Measurements from ENCODE around the gene NPDC1. TPM values are rescaled to one million over a fixed set of nuclear protein-coding genes. Genes with fewer than 3 reads are reported as not detected.

Gene NPDC1
- total RNA-seq, 2 donors from 2014 or later: 72.1 to 105 TPM

DNA sequence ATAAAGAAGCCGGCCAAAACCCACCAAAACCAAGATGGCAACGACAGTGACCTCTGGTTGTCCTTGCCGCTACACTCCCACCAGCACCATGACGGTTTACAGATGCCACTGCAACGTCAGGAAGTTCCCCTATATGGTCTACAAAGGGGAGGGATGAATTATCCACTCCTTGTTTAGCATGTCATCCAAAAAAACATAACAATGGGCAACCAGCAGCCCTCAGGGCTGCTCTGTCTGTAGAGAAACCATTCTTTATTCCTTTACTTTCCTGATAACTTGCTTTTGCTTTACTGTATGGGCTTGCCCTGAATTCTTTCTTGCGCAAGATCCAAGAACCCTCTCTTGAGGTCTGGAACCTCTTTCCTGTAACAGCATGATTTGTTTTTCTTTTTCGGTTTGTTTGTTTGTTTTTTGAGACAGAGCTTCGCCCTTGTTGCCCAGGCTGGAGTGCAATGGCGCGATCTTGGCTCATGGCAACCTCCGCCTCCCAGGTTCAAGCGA is 29.3 kb upstream of the NPDC1 start:
- TF ChIP-seq POLR2A (IDR thresholded peaks at IDR 0.05): no peak
- TF ChIP-seq, protein P1, sequence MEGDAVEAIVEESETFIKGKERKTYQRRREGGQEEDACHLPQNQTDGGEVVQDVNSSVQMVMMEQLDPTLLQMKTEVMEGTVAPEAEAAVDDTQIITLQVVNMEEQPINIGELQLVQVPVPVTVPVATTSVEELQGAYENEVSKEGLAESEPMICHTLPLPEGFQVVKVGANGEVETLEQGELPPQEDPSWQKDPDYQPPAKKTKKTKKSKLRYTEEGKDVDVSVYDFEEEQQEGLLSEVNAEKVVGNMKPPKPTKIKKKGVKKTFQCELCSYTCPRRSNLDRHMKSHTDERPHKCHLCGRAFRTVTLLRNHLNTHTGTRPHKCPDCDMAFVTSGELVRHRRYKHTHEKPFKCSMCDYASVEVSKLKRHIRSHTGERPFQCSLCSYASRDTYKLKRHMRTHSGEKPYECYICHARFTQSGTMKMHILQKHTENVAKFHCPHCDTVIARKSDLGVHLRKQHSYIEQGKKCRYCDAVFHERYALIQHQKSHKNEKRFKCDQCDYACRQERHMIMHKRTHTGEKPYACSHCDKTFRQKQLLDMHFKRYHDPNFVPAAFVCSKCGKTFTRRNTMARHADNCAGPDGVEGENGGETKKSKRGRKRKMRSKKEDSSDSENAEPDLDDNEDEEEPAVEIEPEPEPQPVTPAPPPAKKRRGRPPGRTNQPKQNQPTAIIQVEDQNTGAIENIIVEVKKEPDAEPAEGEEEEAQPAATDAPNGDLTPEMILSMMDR (IDR thresholded peaks at IDR 0.05): no peak
- ATAC-seq: no peak

GRCh38 chr9:137074657-137075274 is 28.8 kb upstream of the NPDC1 start:
- Histone ChIP-seq H3K27ac (no peak overlapping the region), H3K4me3 (no peak overlapping the region), H3K9me3 (no peaks in the 10 kb centered on the region), H3K27me3 (no peaks in the 10 kb centered on the region), H3K4me1 (peaks cover 40% of the 10 kb centered on the region), H3K36me3 (replicated peaks in 1 of 2; ENCODE audit: insufficient read depth in 1 of 2, low read depth in 2 of 2) (no peaks in the 10 kb centered on the region)
- intact Hi-C loops (cut with DNase I): no loop called here
- TF ChIP-seq POLR2A (IDR thresholded peaks at IDR 0.05): no peak
- TF ChIP-seq, protein P1 (IDR thresholded peaks at IDR 0.05): no peak
- no peak for DNase-seq
- 80 to 87% methylated on average over 8 to 12 of the region's 12 CpGs for WGBS, 2 donors
- no peak for ATAC-seq

More for the DNA sequence above, 29.3 kb upstream of the NPDC1 start:
- H3K27me3 ChIP-seq: no peaks in the 10 kb centered on the region
- no peak for DNase-seq
- no peak overlapping the region for H3K4me3 ChIP-seq
- H3K4me1 ChIP-seq: peaks cover 34% of the 10 kb centered on the region
- H3K9me3 ChIP-seq: no peaks in the 10 kb centered on the region
- H3K27ac ChIP-seq: no peak overlapping the region
- WGBS, 2 donors: 80 to 84% methylated on average over 11 to 12 of the region's 12 CpGs
- intact Hi-C loops (cut with DNase I): no loop called here
- H3K36me3 ChIP-seq (replicated peaks in 1 of 2; ENCODE audit: insufficient read depth in 1 of 2, low read depth in 2 of 2): no peaks in the 10 kb centered on the region

- TF ChIP-seq POLR2A (IDR thresholded peaks at IDR 0.05): no peak
- TF ChIP-seq, protein P1 (IDR thresholded peaks at IDR 0.05): no peak
- intact Hi-C loops (cut with DNase I): no loop called here
- Histone ChIP-seq H3K4me3 (no peak overlapping the region), H3K27ac (no peak overlapping the region), H3K36me3 (replicated peaks in 1 of 2; ENCODE audit: insufficient read depth in 1 of 2, low read depth in 2 of 2) (no peaks in the 10 kb centered on the region), H3K4me1 (peaks cover 41% of the 10 kb centered on the region), H3K9me3 (no peaks in the 10 kb centered on the region), H3K27me3 (no peaks in the 10 kb centered on the region)
- ATAC-seq (no peak), DNase-seq (no peak)
- WGBS, 2 donors: 76% methylated on average over 8 of the region's 8 CpGs
These were observed 28.0 kb upstream of the NPDC1 start for GRCh38 chr9:137073992-137074399.

DNA sequence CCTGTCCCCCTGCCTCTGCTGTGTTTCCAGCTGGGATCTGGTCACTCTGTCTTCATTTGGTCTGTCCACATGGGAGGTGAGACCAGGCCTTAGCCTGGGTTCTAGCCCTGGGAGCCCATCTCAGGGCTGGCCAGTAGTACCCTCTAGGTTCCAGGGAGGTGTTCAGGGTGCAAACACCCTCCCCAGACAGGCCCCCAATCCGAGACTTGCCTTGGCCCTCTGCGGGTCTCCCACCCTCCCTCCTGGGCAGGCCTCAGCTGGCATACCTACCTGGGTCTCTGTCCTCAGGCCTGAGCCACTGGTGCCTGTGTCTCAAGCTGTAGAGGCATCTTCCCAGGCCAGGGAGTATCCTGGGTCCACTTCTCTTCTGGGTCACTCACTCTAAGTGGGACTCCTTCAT is 25.3 kb upstream of the NPDC1 start:
- intact Hi-C loops (cut with DNase I): no loop called here
- Histone ChIP-seq H3K9me3 (no peaks in the 10 kb centered on the region), H3K4me1 (peaks cover 24% of the 10 kb centered on the region), H3K36me3 (replicated peaks in 1 of 2; ENCODE audit: insufficient read depth in 1 of 2, low read depth in 2 of 2) (no peaks in the 10 kb centered on the region), H3K27me3 (no peaks in the 10 kb centered on the region), H3K27ac (peak overlapping the region; percentile 40 to 88 (median 72)), H3K4me3 (no peak overlapping the region)
- DNase-seq: no peak
- TF ChIP-seq POLR2A (IDR thresholded peaks at IDR 0.05): no peak
- TF ChIP-seq, protein P1 (IDR thresholded peaks at IDR 0.05): no peak
- no peak for ATAC-seq
- 82 to 89% methylated on average over 2 of the region's 2 CpGs for WGBS, 2 donors

- 3 to 10% methylated on average over 2 to 6 of the region's 6 CpGs for WGBS, 2 donors
- peak; percentile 44 for ATAC-seq
These were observed 24.9 kb upstream of the NPDC1 start for GRCh38 chr9:137070906-137071275.

More at GRCh38 chr9:137070906-137071275, 24.9 kb upstream of the NPDC1 start:
- Histone ChIP-seq H3K9me3 (no peaks in the 10 kb centered on the region), H3K36me3 (replicated peaks in 1 of 2; ENCODE audit: insufficient read depth in 1 of 2, low read depth in 2 of 2) (no peaks in the 10 kb centered on the region), H3K4me1 (peaks cover 24% of the 10 kb centered on the region), H3K4me3 (no peak overlapping the region), H3K27ac (peak overlapping the region; percentile 40 to 88 (median 72)), H3K27me3 (no peaks in the 10 kb centered on the region)
- intact Hi-C loops (cut with DNase I): no loop called here
- TF ChIP-seq, protein P1 (IDR thresholded peaks at IDR 0.05): peak in 4 of 7 experiments; percentile 28 to 42 (median 32)
- TF ChIP-seq POLR2A (IDR thresholded peaks at IDR 0.05): peak in 1 of 3 donors; percentile 9
- peak in 1 of 4 donors; percentile 71 for DNase-seq

All from body of pancreas (tissue), 4 donors.